Mammary epithelial cell (primary cell): ENCODE results near the gene CXXC1.

Source experiments
- EZH2 ChIP-seq: IDR thresholded peaks from 2 replicates; pipeline ENCODE4 v1.6.1; 2012; ENCODE audit warnings: low read length, inconsistent platforms, borderline replicate concordance
- TF ChIP-seq, protein P1 (sequence below), 2 donors: IDR thresholded peaks in 1 of 2; conservative IDR thresholded peaks in 1 of 2; 2 replicates each; pipeline ENCODE4 v1.5.1; 2011 to 2012; ENCODE audit warnings: inconsistent platforms in 2 of 2, low read length in 2 of 2, mild to moderate bottlenecking in 2 of 2, control low read depth in 1 of 2, low read depth in 1 of 2; ENCODE audit not compliant: insufficient read depth in 1 of 2; ENCODE audit errors: extremely low read depth in 1 of 2

- TF ChIP-seq, protein P1, sequence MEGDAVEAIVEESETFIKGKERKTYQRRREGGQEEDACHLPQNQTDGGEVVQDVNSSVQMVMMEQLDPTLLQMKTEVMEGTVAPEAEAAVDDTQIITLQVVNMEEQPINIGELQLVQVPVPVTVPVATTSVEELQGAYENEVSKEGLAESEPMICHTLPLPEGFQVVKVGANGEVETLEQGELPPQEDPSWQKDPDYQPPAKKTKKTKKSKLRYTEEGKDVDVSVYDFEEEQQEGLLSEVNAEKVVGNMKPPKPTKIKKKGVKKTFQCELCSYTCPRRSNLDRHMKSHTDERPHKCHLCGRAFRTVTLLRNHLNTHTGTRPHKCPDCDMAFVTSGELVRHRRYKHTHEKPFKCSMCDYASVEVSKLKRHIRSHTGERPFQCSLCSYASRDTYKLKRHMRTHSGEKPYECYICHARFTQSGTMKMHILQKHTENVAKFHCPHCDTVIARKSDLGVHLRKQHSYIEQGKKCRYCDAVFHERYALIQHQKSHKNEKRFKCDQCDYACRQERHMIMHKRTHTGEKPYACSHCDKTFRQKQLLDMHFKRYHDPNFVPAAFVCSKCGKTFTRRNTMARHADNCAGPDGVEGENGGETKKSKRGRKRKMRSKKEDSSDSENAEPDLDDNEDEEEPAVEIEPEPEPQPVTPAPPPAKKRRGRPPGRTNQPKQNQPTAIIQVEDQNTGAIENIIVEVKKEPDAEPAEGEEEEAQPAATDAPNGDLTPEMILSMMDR (conservative IDR thresholded peaks at IDR 0.05 in 1 of 2, IDR thresholded peaks at IDR 0.05 in 1 of 2; ENCODE audit: extremely low read depth in 1 of 2, insufficient read depth in 1 of 2, low read depth in 1 of 2, low read length in 2 of 2): no peak
- TF ChIP-seq EZH2: no peak
Observed at GRCh38 chr18:50311650-50312049, 24.2 kb upstream of the CXXC1 start.
